ENCODE measurements around the gene MBOAT2.
A peak's percentile ranks its signal among the peaks of the same experiment; 100 is the strongest.

MBOAT2 gene

DNA sequence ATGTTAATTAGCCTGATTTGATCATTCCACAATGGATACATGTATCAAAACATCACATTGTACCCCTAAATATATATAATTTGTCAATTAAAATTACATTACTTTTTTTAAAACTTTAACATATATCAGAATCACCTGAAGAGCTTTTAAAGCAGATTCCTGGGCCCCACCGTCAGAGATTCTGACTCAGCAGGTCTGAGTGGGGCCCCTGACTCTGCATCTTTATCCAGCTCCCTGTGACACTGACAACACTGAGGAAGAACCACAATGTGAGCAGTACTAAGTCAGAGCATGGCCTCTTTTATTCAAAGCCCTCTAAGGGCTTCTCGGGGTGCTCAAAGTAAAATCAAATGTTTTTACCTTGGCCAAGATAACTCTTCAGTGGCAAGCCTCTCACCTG lies 175.8 kb downstream of the MBOAT2 start:
- WGBS, 2 experiments (ENCODE audit: insufficient coverage in 2 of 2): 97 to 100% methylated on average over 2 of the region's 2 CpGs
- Histone ChIP-seq H3K4me1 (ENCODE audit: control insufficient read depth, insufficient read depth, low read length, poor library complexity, severe bottlenecking) (no peaks in the 10 kb centered on the region), H3K4me3 (ENCODE audit: extremely low read depth, insufficient read depth, low read length, poor library complexity, severe bottlenecking) (no peak overlapping the region), H3K36me3 (ENCODE audit: control insufficient read depth, insufficient read depth, low read length) (peaks cover 8% of the 10 kb centered on the region), H3K27ac (ENCODE audit: low read depth, low read length, severe bottlenecking) (no peak overlapping the region), H3K9me3 (ENCODE audit: control insufficient read depth, low read length) (no peaks in the 10 kb centered on the region)

DNA sequence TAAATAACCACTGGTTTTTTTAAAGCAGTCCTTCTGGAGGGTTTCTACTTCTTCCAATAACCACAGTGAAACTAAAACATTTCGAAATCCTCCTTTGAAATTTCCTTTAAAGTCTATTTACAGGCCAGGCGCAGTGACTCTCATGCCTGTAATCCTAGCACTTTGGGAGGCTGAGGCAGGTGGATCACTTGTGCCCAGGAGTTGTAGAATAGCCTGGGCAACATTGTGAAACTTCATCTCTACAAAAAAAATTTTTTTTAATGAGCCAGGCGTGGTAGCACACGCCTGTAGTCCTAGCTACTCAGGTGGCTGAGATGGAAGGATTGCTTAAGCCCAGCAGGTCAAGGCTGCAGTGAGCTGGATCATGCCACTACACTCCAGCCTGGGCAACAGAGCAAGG lies 181.3 kb downstream of the MBOAT2 start:
- Histone ChIP-seq H3K27ac (ENCODE audit: low read depth, low read length, severe bottlenecking) (peak overlapping the region; percentile 16), H3K4me3 (ENCODE audit: extremely low read depth, insufficient read depth, low read length, poor library complexity, severe bottlenecking) (no peak overlapping the region), H3K9me3 (ENCODE audit: control insufficient read depth, low read length) (no peaks in the 10 kb centered on the region), H3K36me3 (ENCODE audit: control insufficient read depth, insufficient read depth, low read length) (peaks cover 8% of the 10 kb centered on the region), H3K4me1 (ENCODE audit: control insufficient read depth, insufficient read depth, low read length, poor library complexity, severe bottlenecking) (no peaks in the 10 kb centered on the region)
- 89 to 91% methylated on average over 3 to 4 of the region's 4 CpGs for WGBS, 2 experiments (ENCODE audit: insufficient coverage in 2 of 2)

DNA sequence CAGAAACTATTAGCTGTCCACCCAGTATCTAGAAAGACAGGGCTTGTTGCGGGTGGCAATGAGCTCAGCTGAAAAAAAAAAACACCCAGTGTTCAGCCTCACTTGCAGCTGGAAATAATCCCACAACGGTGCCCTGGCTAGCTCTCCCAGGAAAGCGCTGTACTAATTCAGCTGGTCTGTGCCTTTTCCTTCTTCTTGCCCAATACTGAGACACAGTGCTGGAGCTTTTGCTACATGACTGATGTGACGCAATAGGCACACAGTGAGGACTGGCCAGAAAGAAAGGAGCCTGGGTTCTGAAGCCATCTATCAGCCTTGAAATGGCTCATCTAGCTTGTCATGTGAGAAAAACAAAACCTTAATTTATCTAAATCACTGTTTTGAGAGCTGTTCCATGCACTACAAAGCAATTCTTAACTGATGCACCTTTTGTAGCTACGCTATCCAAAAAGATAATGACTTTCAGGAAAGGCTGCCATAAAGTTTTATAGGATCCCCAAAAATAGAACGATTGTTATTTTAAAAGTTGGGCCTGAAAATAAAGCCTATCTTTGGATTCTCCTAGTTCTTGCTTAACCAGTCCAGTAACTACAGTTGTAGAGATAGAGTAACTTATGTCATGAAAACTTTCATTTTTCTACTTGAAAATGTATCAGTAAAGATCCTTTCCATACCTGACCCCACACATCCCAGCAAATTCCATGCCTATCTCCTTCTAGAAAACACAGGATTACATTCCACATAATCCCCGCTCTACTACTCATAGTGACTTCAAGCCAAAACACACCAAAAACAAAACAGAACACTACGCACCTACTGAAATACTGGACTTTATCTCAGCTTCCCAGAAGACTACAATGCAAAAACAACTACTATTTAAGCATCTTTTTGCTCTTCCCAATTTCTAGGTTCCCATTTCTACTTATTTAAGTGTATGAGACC lies 181.9 kb downstream of the MBOAT2 start:
- peak overlapping the region; percentile 16 for H3K27ac ChIP-seq (ENCODE audit: low read depth, low read length, severe bottlenecking)
- H3K4me1 ChIP-seq (ENCODE audit: control insufficient read depth, insufficient read depth, low read length, poor library complexity, severe bottlenecking): no peaks in the 10 kb centered on the region
- WGBS, 2 experiments (ENCODE audit: insufficient coverage in 2 of 2): 80 to 84% methylated on average over 6 of the region's 8 CpGs

DNA sequence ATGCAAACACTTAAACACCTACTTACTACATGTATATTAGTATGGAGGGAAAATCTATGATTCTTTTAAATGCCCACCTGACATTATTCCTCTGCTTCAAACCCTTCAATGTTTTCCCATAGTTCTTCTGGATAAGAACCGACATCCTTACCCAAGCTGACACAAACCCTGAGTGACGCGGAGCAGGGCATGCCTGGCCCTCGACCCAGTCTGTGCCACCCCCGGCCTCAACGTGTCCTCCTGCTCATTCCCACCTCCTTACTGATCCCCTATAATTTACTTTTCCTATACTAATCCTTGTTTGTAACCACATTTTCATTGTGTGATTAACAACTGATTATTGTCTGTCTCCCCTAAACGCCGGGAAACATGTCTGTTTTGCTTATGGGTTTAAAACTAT lies 183.5 kb downstream of the MBOAT2 start:
- H3K27ac ChIP-seq (ENCODE audit: low read depth, low read length, severe bottlenecking): no peak overlapping the region
- no peaks in the 10 kb centered on the region for H3K9me3 ChIP-seq (ENCODE audit: control insufficient read depth, low read length)
- H3K4me1 ChIP-seq (ENCODE audit: control insufficient read depth, insufficient read depth, low read length, poor library complexity, severe bottlenecking): no peaks in the 10 kb centered on the region
- peaks cover 14% of the 10 kb centered on the region for H3K36me3 ChIP-seq (ENCODE audit: control insufficient read depth, insufficient read depth, low read length)
- H3K4me3 ChIP-seq (ENCODE audit: extremely low read depth, insufficient read depth, low read length, poor library complexity, severe bottlenecking): no peak overlapping the region
- 93 to 100% methylated on average over 5 of the region's 8 CpGs for WGBS, 2 experiments (ENCODE audit: insufficient coverage in 2 of 2)

More for the DNA sequence above, 181.9 kb downstream of the MBOAT2 start:
- Histone ChIP-seq H3K9me3 (ENCODE audit: control insufficient read depth, low read length) (no peaks in the 10 kb centered on the region), H3K36me3 (ENCODE audit: control insufficient read depth, insufficient read depth, low read length) (peaks cover 8% of the 10 kb centered on the region), H3K4me3 (ENCODE audit: extremely low read depth, insufficient read depth, low read length, poor library complexity, severe bottlenecking) (no peak overlapping the region)

DNA sequence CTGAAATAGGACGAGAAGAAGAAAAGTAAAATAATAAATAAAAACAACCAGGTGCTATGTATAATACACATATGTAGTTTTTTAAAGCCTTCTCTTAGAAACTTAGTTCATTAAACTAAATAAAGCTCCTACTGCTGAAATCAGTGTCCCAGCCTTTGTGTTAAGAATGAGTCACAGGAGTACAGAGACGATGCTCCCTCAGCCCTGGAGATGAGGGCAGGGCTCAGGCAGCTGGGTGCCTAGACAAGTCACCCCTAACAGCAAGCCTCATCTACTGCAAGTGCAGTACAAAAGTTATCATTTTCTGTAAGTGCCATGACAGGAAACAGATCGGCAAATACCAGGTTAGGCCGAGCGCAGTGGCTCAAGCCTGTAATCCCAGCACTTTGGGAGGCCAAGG lies 184.3 kb downstream of the MBOAT2 start:
- H3K27ac ChIP-seq (ENCODE audit: low read depth, low read length, severe bottlenecking): no peak overlapping the region
- H3K9me3 ChIP-seq (ENCODE audit: control insufficient read depth, low read length): no peaks in the 10 kb centered on the region
- WGBS, 2 experiments (ENCODE audit: insufficient coverage in 2 of 2): 70 to 83% methylated on average over 4 of the region's 5 CpGs
- no peaks in the 10 kb centered on the region for H3K4me1 ChIP-seq (ENCODE audit: control insufficient read depth, insufficient read depth, low read length, poor library complexity, severe bottlenecking)
- H3K36me3 ChIP-seq (ENCODE audit: control insufficient read depth, insufficient read depth, low read length): peaks cover 8% of the 10 kb centered on the region
- no peak overlapping the region for H3K4me3 ChIP-seq (ENCODE audit: extremely low read depth, insufficient read depth, low read length, poor library complexity, severe bottlenecking)

DNA sequence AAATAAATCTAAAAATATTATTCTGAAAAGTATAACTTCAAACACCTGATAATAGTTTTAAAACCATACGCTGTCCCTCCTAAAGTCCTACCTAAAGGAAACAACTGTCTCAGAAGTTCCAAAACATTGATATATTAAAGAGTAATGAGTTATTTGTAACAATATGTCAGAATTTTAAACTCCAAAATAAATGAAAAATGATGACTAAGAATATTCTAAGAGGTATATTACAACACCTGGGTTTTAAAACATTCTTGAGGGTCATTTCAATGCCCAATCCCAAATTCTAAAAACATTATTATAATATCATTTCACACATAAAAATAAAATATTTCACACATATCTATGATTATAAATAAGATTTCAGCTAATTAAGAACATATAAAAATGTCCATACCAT lies 186.3 kb downstream of the MBOAT2 start:
- Histone ChIP-seq H3K27ac (ENCODE audit: low read depth, low read length, severe bottlenecking) (no peak overlapping the region), H3K4me3 (ENCODE audit: extremely low read depth, insufficient read depth, low read length, poor library complexity, severe bottlenecking) (no peak overlapping the region), H3K4me1 (ENCODE audit: control insufficient read depth, insufficient read depth, low read length, poor library complexity, severe bottlenecking) (no peaks in the 10 kb centered on the region), H3K9me3 (ENCODE audit: control insufficient read depth, low read length) (no peaks in the 10 kb centered on the region), H3K36me3 (ENCODE audit: control insufficient read depth, insufficient read depth, low read length) (peaks cover 12% of the 10 kb centered on the region)
- WGBS, 2 experiments (ENCODE audit: insufficient coverage in 2 of 2): no CpG with 5 or more reads among the region's 1 CpG

DNA sequence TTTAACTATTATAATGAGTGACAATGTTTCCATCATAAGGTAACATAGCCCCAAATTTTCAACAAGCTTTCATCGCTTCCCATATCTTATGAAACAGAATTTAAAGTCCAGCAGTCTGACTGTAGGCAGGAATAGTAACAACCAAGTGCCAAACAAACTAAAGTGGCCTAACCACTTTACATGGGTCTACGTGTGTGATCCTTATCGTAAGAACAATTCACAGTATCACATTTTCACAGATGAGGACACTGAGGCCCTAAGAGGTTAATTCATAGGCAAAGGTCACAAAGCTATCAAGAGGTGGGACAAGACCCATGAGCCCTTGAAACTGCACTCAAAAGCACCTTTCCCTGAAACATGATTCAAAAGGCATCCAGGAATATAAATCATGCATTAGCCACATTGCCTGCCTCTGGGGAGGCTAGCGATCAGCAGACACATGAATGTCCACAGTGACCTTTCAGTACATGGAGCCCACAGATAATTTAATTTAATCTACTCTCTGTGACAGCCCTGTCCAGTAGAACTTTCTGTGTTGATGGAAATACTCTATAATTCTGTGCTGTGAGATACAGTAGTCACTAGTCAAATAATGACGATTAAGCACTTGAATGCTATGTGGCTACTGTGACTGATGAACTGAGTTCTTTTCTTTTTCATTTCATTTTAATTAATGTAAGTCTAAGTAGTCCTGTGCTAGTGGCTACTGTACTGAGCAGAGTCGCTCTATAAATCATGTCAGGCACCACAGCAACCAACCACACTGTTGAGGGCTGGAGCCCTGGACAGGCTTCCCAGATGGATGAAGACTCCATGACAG lies 196.4 kb downstream of the MBOAT2 start:
- WGBS, 2 experiments (ENCODE audit: insufficient coverage in 2 of 2): 87 to 100% methylated on average over 3 of the region's 6 CpGs
- Histone ChIP-seq H3K27ac (ENCODE audit: low read depth, low read length, severe bottlenecking) (no peak overlapping the region), H3K36me3 (ENCODE audit: control insufficient read depth, insufficient read depth, low read length) (peaks cover 46% of the 10 kb centered on the region), H3K4me1 (ENCODE audit: control insufficient read depth, insufficient read depth, low read length, poor library complexity, severe bottlenecking) (peaks cover 13% of the 10 kb centered on the region), H3K9me3 (ENCODE audit: control insufficient read depth, low read length) (no peaks in the 10 kb centered on the region), H3K4me3 (ENCODE audit: extremely low read depth, insufficient read depth, low read length, poor library complexity, severe bottlenecking) (no peak overlapping the region)

DNA sequence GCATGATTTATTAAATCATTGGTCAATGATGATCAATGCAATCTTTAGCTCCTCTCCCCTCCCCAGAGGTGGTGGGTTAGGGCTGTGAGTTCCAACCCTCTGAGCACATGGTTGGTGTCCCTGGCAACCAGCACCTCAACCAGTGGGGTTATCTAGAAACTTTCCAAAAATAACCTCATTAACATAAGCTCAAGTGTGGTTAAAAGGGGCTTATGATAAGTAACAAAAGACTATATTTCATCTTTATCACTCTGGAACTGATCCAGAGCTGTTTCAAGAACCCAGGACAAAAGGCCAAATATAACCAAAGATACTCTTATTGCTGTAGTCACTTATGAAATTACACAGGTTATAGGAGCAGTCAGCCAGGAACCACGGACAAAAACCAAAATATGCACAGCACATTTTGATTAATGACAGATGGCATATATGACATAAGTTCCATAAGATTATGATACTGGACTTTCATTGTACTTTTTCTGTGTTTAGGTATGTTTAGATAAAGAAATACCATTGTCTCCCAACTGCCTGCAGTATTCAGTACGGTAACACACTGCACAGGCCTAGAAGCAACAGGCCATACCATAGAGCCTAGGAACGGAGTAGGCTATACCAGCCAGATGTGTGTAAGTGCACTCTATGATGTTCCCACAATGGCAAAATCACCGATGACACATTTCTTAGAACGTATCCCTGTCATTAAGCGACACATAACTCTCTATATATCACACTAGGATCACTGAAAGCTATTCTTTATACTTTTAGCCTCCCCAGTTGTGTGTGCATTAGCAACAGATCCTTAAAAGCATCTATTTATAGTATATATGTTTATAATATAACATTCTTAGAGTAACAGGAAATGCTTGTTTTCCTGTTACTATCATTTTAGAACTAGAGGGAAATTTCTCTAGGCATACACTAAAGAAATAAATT lies 197.9 kb downstream of the MBOAT2 start:
- no peaks in the 10 kb centered on the region for H3K9me3 ChIP-seq (ENCODE audit: control insufficient read depth, low read length)
- H3K36me3 ChIP-seq (ENCODE audit: control insufficient read depth, insufficient read depth, low read length): peaks cover 53% of the 10 kb centered on the region
- no peak overlapping the region for H3K27ac ChIP-seq (ENCODE audit: low read depth, low read length, severe bottlenecking)
- 88 to 98% methylated on average over 5 of the region's 6 CpGs for WGBS, 2 experiments (ENCODE audit: insufficient coverage in 2 of 2)
- H3K4me1 ChIP-seq (ENCODE audit: control insufficient read depth, insufficient read depth, low read length, poor library complexity, severe bottlenecking): peaks cover 13% of the 10 kb centered on the region
- H3K4me3 ChIP-seq (ENCODE audit: extremely low read depth, insufficient read depth, low read length, poor library complexity, severe bottlenecking): no peak overlapping the region

DNA sequence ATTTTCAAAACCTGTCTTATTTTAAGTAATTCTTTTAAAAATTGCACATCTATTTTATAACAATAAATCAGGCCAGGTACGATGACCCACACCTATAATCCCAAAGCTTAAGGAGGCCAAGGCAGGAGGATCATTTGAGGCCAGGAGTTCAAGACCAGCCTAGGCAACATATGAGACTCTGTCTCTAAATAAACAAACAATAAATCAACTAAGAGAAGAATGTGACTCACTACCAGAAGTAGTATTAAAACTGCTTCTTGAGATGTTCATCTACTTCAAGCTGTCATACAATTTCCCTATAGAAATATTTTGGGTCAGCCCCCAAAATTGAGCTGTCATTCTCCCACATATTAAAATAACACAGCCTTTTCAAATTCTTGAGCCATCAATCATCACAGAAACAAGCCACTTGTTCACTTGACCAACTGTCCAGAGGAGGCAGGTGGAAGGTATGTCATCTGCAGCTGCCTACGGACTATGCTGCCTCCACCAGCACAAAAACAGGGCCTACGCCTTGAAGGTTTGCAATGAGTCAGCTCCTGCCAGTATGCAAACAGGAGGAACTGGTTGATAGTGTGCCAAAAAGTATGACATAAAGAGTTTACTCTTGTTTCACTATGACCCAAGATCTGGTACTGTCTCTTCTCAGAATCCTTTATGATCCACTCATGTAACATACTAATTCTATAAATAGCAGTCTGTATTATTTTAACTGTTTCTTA lies 199.7 kb downstream of the MBOAT2 start:
- H3K4me1 ChIP-seq (ENCODE audit: control insufficient read depth, insufficient read depth, low read length, poor library complexity, severe bottlenecking): peaks cover 13% of the 10 kb centered on the region
- H3K9me3 ChIP-seq (ENCODE audit: control insufficient read depth, low read length): no peaks in the 10 kb centered on the region
- WGBS, 2 experiments (ENCODE audit: insufficient coverage in 2 of 2): 80 to 100% methylated on average over 1 to 2 of the region's 3 CpGs
- peaks cover 51% of the 10 kb centered on the region for H3K36me3 ChIP-seq (ENCODE audit: control insufficient read depth, insufficient read depth, low read length)
- H3K4me3 ChIP-seq (ENCODE audit: extremely low read depth, insufficient read depth, low read length, poor library complexity, severe bottlenecking): no peak overlapping the region
- no peak overlapping the region for H3K27ac ChIP-seq (ENCODE audit: low read depth, low read length, severe bottlenecking)

Data from mesodermal cell (in vitro differentiated cells).